Hematopoietic multipotent progenitor cell (in vitro differentiated cells): ENCODE data around the gene TMEM258. TPM values are rescaled to one million over a fixed set of nuclear protein-coding genes. Genes with fewer than 3 reads are reported as not detected.
A peak's percentile ranks its signal among the peaks of the same experiment; 100 is the strongest.

Source experiments
- DNase-seq, 3 donors: peaks; one replicate each; pipeline ENCODE4 v3.0.0-alpha.2; 2011 to 2015; ENCODE audit warnings: low read depth in 2 of 3, low spot score in 2 of 3
- total RNA-seq: library from RNA; depleted of rRNA; stranded (reverse); fragments of >200 nt; gene quantifications from one replicate; pipeline ENCODE4 v1.2.3, GENCODE V29; 2012

Gene TMEM258
- 96.7 TPM for total RNA-seq

GRCh38 chr11:61792310-61793082 is at the start of gene TMEM258, which contains the start of gene FEN1:
TMEM258 (minus strand) TSS chr11:61792599; CDS start chr11:61792558, 41 bp downstream.
FEN1 (plus strand) TSS chr11:61792911; CDS start chr11:61795362, 2,451 bp downstream.
- peak; percentile 85 to 95 (median 91) for DNase-seq

DNA sequence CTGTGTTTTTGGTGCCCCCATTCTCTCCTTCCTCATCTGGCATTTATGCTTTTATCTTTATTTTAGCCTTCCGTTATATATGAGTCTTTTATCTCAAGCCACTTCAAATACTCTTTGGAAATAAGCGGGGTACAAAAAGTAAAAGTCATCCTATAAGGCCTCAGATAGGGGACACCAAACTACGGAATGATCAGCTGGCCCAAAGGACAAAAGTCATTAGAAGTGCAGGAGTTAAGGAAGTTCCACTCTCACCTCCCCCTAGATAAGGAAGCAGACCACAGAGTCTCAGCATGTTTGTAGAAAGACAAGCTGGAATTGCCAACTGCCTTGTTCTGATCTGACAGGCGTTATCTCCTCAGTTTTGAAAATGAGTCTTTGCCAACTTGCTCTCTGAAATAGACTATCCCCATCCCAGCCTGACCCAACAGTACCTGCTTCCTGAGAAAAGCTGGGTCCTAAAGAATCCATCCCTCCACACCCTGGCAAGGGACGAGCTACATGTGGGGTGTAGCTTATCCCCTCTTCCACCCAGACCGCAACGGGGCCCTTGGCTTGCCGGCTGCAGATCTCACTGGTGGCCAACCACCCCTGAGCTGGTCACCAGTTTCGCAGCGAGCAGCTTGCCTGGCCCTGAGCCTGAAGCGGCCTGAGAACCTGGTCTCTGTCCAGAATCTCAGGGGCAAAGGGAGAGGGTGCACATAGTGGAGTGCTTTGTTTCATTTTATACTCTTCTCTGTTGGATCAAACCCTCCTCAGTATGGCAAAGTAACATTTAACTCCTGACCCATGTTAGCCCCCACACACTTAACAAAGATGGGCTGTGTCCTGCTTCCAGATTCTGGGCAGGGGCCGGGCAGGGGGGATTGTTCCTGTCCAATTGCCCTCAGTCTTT is 49.5 kb upstream of the TMEM258 start:
- DNase-seq = no peak

DNA sequence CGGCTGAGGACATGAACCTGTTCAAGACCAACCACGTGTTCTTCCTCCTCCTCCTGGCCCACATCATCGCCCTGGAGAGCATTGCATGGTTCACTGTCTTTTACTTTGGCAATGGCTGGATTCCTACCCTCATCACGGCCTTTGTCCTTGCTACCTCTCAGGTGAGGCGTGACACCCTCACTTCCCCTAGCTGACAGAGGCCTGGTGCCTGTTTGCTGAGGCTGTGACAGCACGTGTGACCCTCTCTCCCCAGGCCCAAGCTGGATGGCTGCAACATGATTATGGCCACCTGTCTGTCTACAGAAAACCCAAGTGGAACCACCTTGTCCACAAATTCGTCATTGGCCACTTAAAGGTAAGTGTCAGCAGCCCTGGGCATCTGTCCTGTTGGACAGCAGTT is 48.0 kb upstream of the TMEM258 start:
- no peak for DNase-seq

DNA sequence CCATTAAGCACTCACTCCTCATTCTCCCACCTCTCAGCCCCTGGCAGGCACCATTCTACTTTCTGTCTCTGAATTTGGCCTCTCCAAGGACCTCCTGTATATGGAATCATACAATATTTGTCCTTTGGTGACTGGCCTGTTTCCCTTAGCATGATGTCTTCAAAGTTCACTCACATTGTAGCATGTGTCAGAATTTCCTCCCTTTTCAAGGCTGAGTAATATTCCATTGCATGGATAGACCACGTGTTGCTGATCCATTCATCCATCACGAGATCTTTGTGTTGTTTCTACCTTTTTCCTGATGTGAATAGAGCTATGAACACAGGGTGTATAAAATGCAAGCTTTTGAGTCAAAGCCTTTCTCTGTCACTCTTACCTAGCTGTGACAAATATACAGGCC is 47.3 kb upstream of the TMEM258 start:
- DNase-seq = no peak

- no peak for DNase-seq
These were observed 46.5 kb upstream of the TMEM258 start for GRCh38 chr11:61838921-61839320.

DNA sequence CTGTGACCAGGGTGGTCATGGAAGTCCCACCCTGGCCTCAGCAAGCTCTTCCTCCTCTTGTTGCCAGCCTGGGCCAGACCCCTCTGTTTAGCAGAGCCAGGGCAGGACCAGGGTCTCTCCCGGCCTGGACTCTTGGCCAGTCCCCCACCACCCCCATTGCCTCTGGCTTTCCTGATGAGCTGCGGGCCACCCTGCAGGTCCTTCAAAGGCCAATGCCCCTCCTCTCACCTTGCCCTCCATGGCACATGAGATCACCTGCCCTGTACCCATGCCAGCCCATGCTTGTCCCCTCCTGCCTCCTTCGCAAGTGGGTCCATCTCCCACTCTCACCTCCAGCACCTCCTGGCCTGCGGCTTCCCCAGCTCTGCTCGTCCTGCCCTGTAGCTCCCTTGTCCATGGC is 46.1 kb upstream of the TMEM258 start:
- DNase-seq = no peak

DNA sequence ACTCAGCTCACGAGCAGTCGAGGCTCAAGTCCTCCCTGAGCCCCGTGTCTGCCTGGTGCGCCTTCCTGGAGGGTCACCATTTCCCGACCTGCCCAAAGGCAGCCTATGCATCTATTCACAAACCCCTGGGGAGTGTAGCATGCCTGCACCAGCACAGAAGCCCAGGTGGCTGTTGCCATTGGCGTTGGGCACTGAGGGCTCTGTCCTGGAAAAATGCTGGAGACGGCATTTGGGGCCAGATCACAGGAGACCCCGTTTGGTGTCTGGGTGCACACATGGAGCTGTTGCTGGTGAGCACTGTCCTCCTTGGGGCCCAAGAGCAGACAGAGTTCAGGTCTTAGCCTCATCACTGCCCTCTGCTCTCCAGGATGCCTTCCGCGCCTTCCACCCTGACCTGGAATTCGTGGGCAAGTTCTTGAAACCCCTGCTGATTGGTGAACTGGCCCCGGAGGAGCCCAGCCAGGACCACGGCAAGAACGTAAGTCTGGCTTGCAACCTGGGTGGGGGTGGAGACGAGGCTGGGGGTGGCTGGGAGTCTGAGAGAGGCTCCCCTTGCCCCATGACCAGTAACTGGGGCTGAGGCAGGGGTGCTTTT is 45.1 kb upstream of the TMEM258 start:
- DNase-seq = no peak

- no peak for DNase-seq
These were observed 43.8 kb upstream of the TMEM258 start for GRCh38 chr11:61836193-61836592.

DNA sequence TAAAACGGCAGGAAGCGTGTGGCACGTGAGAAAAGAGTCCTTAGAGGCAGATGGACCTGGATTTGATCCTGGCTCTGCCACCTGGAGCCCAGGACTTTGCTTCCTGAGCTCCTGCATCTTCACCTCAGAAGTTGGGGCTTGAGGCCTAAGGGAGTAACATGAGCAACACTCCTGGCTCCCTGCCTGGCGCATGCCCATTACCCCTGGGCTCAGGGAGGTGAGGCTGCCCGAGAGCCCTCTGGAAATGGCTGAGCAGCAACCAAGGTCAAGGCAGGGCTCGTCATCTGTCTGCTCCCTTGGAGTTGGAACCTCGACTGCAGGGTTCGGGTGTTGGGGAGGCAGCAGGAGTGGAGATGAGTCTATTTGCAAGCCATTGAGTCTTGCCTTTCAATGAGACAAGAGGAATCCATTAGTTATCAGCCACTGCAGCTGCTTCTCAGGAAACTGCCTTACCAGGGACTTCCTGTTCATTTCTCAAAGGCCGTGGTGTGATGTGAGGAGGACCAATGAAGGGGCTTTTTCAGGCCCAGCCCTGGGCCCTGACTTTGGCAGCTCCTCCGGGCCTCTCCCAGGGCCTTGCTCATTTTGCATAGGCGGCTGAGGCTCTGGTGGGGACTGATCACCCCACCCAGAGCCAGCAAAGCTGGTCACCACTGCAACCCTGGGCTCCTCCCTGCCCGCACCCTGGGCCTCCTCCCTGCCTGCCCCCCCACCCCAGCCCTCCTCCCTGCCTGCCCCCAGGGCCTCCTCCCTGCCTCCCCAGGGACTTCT is 42.1 kb upstream of the TMEM258 start:
- DNase-seq = peak in 2 of 3 donors; percentile 96 to 99

GRCh38 chr11:61833926-61834277 is 41.5 kb upstream of the TMEM258 start:
- DNase-seq = no peak

GRCh38 chr11:61833471-61833870 is 41.1 kb upstream of the TMEM258 start:
- DNase-seq = no peak

- DNase-seq = no peak
These were observed 40.4 kb upstream of the TMEM258 start for GRCh38 chr11:61832754-61833153.

DNA sequence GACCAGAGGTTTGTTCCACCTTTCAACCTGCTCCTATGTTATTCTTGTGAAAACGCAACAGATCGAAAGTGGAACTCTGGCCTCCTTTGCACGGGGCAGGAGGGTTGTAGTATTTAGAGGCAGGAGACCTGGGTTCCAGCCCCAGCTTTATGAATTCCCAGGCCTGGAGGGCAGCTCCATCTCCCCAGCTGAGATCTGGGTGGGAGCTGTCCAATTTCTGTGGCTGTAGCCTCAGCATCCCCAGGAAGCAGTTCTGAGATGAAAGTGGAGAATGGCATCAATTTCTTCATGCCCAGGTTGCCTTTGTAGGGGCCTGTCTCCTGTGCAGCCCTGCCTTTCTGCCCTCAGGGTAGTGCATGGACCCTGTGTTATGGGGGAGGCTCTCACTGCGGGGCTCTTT is 39.8 kb upstream of the TMEM258 start:
- no peak for DNase-seq

DNA sequence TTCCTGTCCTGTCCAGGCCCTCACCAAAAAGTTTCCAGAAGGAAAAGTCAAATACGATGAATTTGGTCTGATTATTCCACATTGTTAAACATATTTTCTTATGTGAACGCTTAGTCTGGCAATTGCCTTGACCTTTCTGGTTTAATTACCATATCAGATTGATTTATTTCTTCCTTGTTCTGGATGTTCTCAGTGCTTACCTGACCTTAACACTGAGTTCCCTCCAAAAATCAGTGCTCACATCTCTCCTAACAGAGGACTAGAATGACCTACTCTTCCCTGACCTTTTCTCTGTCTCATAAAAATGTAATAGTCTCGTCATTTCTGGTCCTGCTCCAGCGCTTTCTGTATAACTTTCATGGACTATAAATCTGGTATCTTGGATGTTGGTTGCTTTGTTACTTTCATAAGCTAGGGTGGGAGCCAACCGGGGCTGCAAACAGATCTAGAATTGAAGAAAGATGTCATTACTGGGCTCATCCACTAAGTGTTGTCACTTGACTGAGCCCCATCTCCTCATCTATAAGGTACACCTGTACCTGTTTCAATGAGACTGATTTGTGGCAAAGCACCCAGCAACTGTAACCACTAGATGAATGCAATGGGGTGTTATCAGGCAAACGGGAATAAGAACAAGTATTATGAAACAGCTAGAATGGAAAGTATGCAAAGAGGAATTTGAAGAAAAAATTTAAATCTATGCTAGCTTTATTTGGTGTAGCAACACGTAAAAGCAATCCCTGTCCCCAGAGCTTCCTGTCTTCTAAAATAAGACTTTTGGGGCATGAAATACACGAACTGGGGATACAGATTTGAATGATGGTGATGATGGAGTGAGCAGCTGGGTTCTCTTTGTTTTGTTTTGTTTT is 38.1 kb upstream of the TMEM258 start:
- DNase-seq = no peak

DNA sequence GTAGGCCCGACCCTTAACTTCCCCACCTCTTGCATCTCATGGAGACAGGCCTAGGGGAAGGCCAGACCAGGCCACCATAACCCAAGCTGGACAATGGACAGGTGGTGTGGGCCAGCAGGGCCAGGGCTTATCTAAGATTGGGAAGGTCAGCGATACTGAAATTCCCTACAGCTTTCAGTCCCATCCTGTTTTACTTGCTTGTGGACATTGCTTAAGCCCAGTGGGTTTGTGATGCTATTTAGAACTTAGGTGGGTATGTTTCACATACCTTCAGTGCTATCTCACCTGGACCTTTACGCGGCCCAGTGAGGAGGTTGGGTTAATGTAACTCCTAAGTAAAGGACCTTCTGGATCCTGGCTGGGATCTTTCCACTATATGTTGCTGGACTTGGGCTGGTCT is 37.4 kb upstream of the TMEM258 start:
- no peak for DNase-seq

GRCh38 chr11:61828629-61829407 is 36.4 kb upstream of the TMEM258 start:
- DNase-seq = peak in 2 of 3 donors; percentile 54 to 63

DNA sequence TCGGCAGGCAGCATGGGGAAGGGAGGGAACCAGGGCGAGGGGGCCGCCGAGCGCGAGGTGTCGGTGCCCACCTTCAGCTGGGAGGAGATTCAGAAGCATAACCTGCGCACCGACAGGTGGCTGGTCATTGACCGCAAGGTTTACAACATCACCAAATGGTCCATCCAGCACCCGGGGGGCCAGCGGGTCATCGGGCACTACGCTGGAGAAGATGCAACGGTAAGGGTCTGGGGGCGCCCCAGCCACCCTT is 35.9 kb upstream of the TMEM258 start:
- DNase-seq = no peak

DNA sequence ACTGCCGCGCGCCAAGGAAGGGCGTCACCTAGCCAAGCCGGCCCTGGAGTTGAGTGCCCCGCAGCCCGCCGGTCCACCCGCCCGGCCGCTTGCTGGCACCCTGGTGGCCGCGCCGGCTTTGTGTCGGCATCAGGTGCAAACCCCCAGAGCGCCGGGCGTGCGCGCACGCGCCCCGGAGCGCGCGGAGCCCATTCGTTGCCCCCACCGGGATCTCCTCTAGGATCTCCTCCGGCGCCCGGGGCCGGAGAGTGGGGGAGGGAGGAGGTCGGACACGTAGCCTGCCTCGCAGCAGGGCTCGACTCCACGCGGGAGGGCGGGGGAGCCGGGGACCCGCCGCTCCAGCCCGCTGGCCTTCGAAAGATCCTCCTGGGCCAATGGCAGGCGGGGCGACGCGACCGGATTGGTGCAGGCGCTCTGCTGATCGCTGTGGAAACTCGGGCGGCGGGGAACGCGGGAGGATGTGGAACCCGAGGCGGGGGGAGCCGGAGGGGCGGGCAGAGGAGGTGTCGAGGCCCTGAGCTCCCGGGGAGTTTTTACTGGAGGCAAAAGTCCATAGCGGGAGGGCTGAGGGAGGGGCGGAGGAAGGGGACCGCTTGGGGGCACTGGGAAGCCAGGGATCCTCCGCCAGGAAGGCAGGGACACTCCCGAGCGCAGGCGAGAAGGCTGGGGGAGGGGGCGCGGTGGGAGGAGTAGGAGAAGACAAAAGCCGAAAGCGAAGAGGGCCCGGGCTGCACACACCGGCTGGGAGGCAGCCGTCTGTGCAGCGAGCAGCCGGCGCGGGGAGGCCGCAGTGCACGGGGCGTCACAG is 35.4 kb upstream of the TMEM258 start, which contains the start of gene FADS2:
TSS of gene FADS2 (plus strand) at position 730 of the 808 bp plus-strand sequence. CDS start 91 bp downstream, outside the sequence.
- DNase-seq = peak in 2 of 3 donors; percentile 84 to 90
